ENCODE measurements around the gene USP7.

GRCh38 chr16:8903004-8903403 is 60.7 kb downstream of the USP7 start:
- TF ChIP-seq, protein P1, sequence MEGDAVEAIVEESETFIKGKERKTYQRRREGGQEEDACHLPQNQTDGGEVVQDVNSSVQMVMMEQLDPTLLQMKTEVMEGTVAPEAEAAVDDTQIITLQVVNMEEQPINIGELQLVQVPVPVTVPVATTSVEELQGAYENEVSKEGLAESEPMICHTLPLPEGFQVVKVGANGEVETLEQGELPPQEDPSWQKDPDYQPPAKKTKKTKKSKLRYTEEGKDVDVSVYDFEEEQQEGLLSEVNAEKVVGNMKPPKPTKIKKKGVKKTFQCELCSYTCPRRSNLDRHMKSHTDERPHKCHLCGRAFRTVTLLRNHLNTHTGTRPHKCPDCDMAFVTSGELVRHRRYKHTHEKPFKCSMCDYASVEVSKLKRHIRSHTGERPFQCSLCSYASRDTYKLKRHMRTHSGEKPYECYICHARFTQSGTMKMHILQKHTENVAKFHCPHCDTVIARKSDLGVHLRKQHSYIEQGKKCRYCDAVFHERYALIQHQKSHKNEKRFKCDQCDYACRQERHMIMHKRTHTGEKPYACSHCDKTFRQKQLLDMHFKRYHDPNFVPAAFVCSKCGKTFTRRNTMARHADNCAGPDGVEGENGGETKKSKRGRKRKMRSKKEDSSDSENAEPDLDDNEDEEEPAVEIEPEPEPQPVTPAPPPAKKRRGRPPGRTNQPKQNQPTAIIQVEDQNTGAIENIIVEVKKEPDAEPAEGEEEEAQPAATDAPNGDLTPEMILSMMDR (IDR thresholded peaks at IDR 0.05; ENCODE audit: poor library complexity) = no peak
- TF ChIP-seq EZH2 (IDR thresholded peaks at IDR 0.05; ENCODE audit: borderline replicate concordance) = no peak
- TF ChIP-seq EZH2phosphoT487 (IDR thresholded peaks at IDR 0.05; ENCODE audit: low read depth, severe bottlenecking, unreplicated experiment) = no peak

Data from hepatocyte (in vitro differentiated cells).